Heart left ventricle (tissue), 16 donors: ENCODE measurements around the gene RNH1. TPM values are rescaled to one million over a fixed set of nuclear protein-coding genes. Genes with fewer than 3 reads are reported as not detected.

Source experiments
- ATAC-seq, 4 donors: fragments of 200-7000 bp; cut with Tn5 transposase; one replicate each; pipeline ENCODE4 v1.9.1; 2020 to 2022; ENCODE audit warnings: moderate library complexity in 4 of 4, mild to moderate bottlenecking in 3 of 4, moderate number of reproducible peaks in 1 of 4
- DNase-seq, 5 donors: peaks; one replicate each; pipeline ENCODE4 v3.0.0-alpha.2; 2020
- H3K27ac ChIP-seq, 12 donors: fragments of 200-600 bp; sonication (generic) in 4 of 12; one replicate each; pipeline versions ENCODE4 v1.5.0 to v1.8.0; 2016 to 2022; ENCODE audit warnings: mild to moderate bottlenecking in 2 of 12
- H3K27me3 ChIP-seq, 9 donors: fragments of 200-600 bp; sonication (generic) in 2 of 9; one replicate each; pipeline versions ENCODE4 v1.5.1 to v1.8.0; 2016 to 2022; ENCODE audit warnings: mild to moderate bottlenecking in 3 of 9
- H3K36me3 ChIP-seq, 9 donors: fragments of 200-600 bp; sonication (generic) in 2 of 9; one replicate each; pipeline versions ENCODE4 v1.5.0 to v1.8.0; 2018 to 2022; ENCODE audit warnings: mild to moderate bottlenecking in 2 of 9
- H3K4me1 ChIP-seq, 12 donors: fragments of 200-600 bp; sonication (generic) in 4 of 12; one replicate each; pipeline versions ENCODE4 v1.5.0 to v1.8.0; 2016 to 2022; ENCODE audit warnings: mild to moderate bottlenecking in 3 of 12
- H3K4me3 ChIP-seq, 12 donors: fragments of 200-600 bp; sonication (generic) in 4 of 12; one replicate each; pipeline versions ENCODE4 v1.5.0 to v1.8.0; 2017 to 2022; ENCODE audit warnings: mild to moderate bottlenecking in 9 of 12, moderate library complexity in 4 of 12
- H3K9me3 ChIP-seq, 12 donors: fragments of 200-600 bp; sonication (generic) in 4 of 12; one replicate each; pipeline versions ENCODE4 v1.5.0 to v1.8.0; 2016 to 2022; ENCODE audit warnings: mild to moderate bottlenecking in 1 of 12
- CTCF ChIP-seq, 12 donors: fragments of 200-600 bp; sonication (generic) in 4 of 12; IDR thresholded peaks; one replicate each; pipeline versions ENCODE4 v1.5.0 to v1.8.0; 2018 to 2022; ENCODE audit warnings: antibody characterized with exemption in 12 of 12, mild to moderate bottlenecking in 5 of 12
- POLR2A ChIP-seq, 2 donors: fragments of 450-650 bp; IDR thresholded peaks; one replicate each; pipeline ENCODE4 v1.6.1; 2017; ENCODE audit warnings: antibody characterized with exemption in 2 of 2, mild to moderate bottlenecking in 2 of 2, moderate library complexity in 2 of 2
- WGBS, 4 donors: extraction: QIAGEN DNeasy Blood & Tissue Kit in 2 of 4; methylation state at CpG; one replicate each; pipeline versions ENCODE4 v1.1.5 to v1.1.7; 2013 to 2018; 5-methylcytosine and 5-hydroxymethylcytosine counted together
- intact Hi-C, 10 donors: fragments of 100-400 bp; cut with DNase I; formaldehyde crosslinking; loops; one replicate each; pipeline versions ENCODE4 v1.11.1 to v1.14.2; 2022
- polyA plus RNA-seq, 2 donors: library from polyadenylated mRNA; stranded (reverse); fragments of 200-250 nt; gene quantifications; one replicate each; pipeline ENCODE4 v1.2.3, GENCODE V29; 2013
- total RNA-seq, 9 donors: library from RNA; depleted of rRNA in 2 of 9; stranded (reverse); fragments of >200 nt in 2 of 9; fragmentation: NEBNext Ultra II Directional in 3 of 9; extraction: Animal tissue kit (Norgen Biotek cat#: 25700) in 3 of 9; gene quantifications; one replicate each; pipeline versions ENCODE4 v1.1.0 to v1.2.4, GENCODE V29; 2016 to 2023
- donor health status: ischemic (EF 13 %, LVEDD 7.1; RV severe dilation, severe dysfunction).
- donor health status: healthy with polysubstance abuse.
- donor health status: DM: no; HTN: yes; CAD: no.
- donor health status: DM: no; HTN: no; CAD: no.
- donor health status: ischemic (EF 25% LVEDD 6.9; RV normal size, moderate dysfunction).
- donor health status: ischemic (EF 25% LVEDD 5.7; RV mildly dilated, moderate dysfunction).
- donor health status: healthy.
- donor health status: DM: yes; HTN: yes; CAD: no.
- donor health status: ischemic (EF 35%, LVEDD 5.7; RV mildly dilated, moderate dysfunction).
- donor health status: nonischemic (EF 11% LVEDD 7.7; RV severe dilation, severe dysfunction).
- donor health status: DM: yes; HTN: yes; CAD: no.
- donor health status: PGD.
- donor health status: ischemic (EF 29% LVEDD 5.4; RV normal size, mild dysfunction).
- donor health status: nonischemic (EF 23%, LVEDD 6.1; RV moderate dilation, normal function).

RNH1 gene
- total and polyA plus RNA-seq, 11 donors, result 58.2 to 247 (median 158) TPM

DNA sequence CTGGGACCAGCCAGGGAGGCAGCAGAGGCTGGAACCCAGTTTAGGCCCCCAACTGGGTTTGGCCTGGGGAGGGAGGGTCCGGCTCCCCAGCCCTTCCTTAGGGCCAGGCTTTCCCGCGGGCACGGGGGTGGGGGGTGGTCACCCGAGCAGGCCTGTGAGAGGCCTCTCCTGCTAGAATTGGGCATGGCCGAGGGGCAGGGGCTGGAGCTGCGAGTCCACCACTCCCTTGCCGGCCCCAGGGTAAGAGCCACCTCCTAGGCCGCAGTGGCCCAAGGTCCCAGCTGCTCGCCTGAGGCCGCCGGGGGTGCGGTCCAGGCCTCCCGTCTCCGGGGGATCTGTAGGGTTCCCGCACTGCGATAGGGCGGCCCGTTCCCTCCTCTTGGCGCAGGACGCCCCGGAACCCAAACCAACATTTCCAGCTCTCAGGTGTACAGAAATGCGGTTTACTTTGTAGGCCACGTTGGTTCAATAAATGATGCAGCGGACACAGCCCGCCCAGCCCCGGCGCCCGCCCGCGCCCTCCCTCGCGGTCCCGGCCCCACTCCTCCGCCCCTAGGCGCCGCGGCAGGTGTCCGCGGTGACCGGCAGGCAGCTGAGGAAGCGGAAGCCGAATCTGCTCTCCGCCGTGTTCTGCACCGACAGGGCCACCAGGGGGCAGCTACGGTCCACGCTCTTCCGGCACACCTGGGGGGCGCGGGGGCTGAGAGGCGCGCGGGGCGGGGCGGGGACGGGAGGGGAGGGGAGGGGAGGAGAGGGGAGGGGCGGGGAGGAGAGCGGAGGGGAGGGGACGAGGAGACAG, 47.6 kb upstream of the RNH1 start:
- peaks cover 27 to 87% (median 58%) of the 10 kb centered on the region in 9 donors for H3K27me3 ChIP-seq
- peaks cover 0 to 22% (median 13%) of the 10 kb centered on the region in 12 donors for H3K4me1 ChIP-seq
- H3K36me3 ChIP-seq, result no peaks in the 10 kb centered on the region
- no peak for TF ChIP-seq POLR2A (IDR thresholded peaks at IDR 0.05)
- TF ChIP-seq CTCF (IDR thresholded peaks at IDR 0.05), result peak; percentile 38 to 66 (median 54)
- ATAC-seq, result peak in 3 of 4 donors; percentile 29 to 69 (median 56)
- no peak overlapping the region for H3K27ac ChIP-seq
- 0 to 13% (median 9%) methylated on average over 1 to 57 of the region's 60 CpGs for WGBS, 4 donors
- intact Hi-C loops, result loop anchor here in 9 of 10 donors (1.0 to 5.0 kb wide), 7 partner anchors 73 to 173 kb away; partner anchors contain the start of gene SCT (in 1 of the 9)
- no peaks in the 10 kb centered on the region for H3K9me3 ChIP-seq
- peak in 3 of 5 donors; percentile 49 to 59 (median 55) for DNase-seq
- peak overlapping the region in 9 of 12 donors; percentile 10 to 50 (median 25) for H3K4me3 ChIP-seq

DNA sequence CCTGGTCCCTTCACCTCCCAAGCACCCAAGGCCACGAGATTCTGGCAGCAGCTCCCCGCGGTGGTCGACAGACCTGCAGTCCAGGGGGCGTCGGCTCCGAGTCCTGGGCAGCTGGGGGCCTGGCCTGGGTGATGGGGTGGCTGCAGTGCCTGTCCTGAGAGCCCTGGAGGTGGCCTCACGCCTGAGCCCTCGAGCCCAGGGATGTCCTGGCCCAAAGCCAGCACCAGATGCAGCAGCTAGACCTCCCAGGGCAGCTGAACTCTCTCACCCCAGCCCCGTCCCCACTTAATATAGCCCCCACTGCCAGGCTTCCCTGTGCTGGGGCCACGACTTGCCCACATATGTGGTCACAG, 46.9 kb upstream of the RNH1 start:
- Histone ChIP-seq H3K9me3 (no peaks in the 10 kb centered on the region), H3K36me3 (no peaks in the 10 kb centered on the region), H3K4me3 (no peak overlapping the region), H3K27me3 (peaks cover 27 to 80% (median 54%) of the 10 kb centered on the region in 9 donors), H3K27ac (no peak overlapping the region), H3K4me1 (peaks cover 0 to 22% (median 13%) of the 10 kb centered on the region in 12 donors)
- ATAC-seq (no peak), DNase-seq (no peak)
- 49 to 78% (median 54%) methylated on average over 7 to 11 of the region's 11 CpGs for WGBS, 4 donors
- intact Hi-C loops, result loop anchor here in 3 of 10 donors (2.0 to 5.0 kb wide), 3 partner anchors 75 to 173 kb away; no protein-coding TSS in a partner anchor
- TF ChIP-seq CTCF (IDR thresholded peaks at IDR 0.05) (no peak), POLR2A (IDR thresholded peaks at IDR 0.05) (no peak)

DNA sequence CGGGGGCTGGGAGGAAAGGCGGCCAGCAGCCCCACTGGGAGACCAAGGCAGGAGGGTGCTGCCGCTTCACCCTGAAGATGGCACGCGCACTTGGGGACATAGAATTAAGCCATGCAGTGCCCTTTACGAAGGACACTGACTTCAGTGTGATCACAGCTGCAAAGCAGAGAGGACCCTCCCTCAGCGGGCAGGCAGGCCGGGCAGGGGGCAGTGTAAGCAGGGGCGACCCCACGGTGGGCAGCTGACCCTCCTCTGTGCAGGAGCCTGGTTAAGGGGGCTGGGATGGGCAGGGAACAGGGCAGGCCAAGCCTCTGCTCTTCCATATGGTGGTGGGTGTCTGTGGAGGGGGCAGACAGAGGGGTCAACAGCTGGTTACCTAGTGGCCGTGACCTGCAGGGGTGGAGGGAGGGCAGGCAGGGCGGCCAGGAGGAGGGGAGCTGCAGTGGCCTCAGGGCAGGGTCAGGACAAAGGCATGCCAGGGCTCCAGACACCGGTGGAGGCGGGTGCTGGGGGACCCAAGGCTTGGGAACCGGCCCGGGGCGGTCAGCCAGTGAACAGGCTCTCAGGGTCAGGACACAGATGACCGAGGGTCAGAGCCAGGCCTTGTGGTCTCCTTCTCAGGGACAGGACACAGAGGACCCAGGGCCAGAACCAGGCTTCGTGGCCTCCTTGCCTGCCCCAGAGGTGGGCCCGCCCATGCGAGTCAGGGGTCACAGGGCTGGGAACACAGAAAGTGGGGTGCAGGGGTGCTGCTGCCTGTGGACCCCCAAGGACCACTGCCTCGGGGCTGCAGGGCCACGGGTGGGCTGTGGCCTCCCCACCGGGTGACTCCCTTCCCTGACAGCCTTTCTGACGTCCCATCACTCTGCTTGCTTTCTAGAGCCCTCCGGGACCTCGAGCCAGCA, 46.3 kb upstream of the RNH1 start:
- Histone ChIP-seq H3K27ac (no peak overlapping the region), H3K36me3 (no peaks in the 10 kb centered on the region), H3K4me1 (peaks cover 0 to 22% (median 13%) of the 10 kb centered on the region in 12 donors), H3K4me3 (no peak overlapping the region), H3K9me3 (no peaks in the 10 kb centered on the region), H3K27me3 (peaks cover 27 to 74% (median 48%) of the 10 kb centered on the region in 9 donors)
- 78 to 88% (median 86%) methylated on average over 20 to 27 of the region's 27 CpGs for WGBS, 4 donors
- ATAC-seq (no peak), DNase-seq (no peak)
- TF ChIP-seq POLR2A (IDR thresholded peaks at IDR 0.05) (no peak), CTCF (IDR thresholded peaks at IDR 0.05) (no peak)
- intact Hi-C loops, result loop anchor here in 1 of 10 donors (5.0 kb wide), 1 partner anchor 174 kb away; no protein-coding TSS in a partner anchor
